T follicular helper cell (primary cell): ENCODE data around the gene TM9SF2.

Source experiments
- DNase-seq: peaks from one replicate; pipeline ENCODE4 v3.0.0-alpha.2; 2020; ENCODE audit warnings: low read depth

Gene TM9SF2

GRCh38 chr13:99495466-99496183, 5.6 kb upstream of the TM9SF2 start:
- DNase-seq, result no peak

GRCh38 chr13:99496184-99497142, 4.8 kb upstream of the TM9SF2 start:
- peak; percentile 64 for DNase-seq

- DNase-seq, result peak; percentile 93
These were observed 2.8 kb upstream of the TM9SF2 start for GRCh38 chr13:99498171-99499161.

GRCh38 chr13:99500839-99501183, 461 bp upstream of the TM9SF2 start:
- DNase-seq, result no peak

- no peak for DNase-seq
These were observed 603 bp downstream of the TM9SF2 start for GRCh38 chr13:99501848-99502301.

GRCh38 chr13:99505814-99506269, 4.6 kb downstream of the TM9SF2 start:
- DNase-seq, result no peak

GRCh38 chr13:99506634-99507033, 5.4 kb downstream of the TM9SF2 start:
- no peak for DNase-seq

- no peak for DNase-seq
These were observed 5.8 kb downstream of the TM9SF2 start for GRCh38 chr13:99507054-99507453.

GRCh38 chr13:99507551-99507950, 6.3 kb downstream of the TM9SF2 start:
- no peak for DNase-seq

GRCh38 chr13:99507986-99508385, 6.7 kb downstream of the TM9SF2 start:
- DNase-seq, result no peak

GRCh38 chr13:99509479-99509878, 8.2 kb downstream of the TM9SF2 start:
- DNase-seq, result no peak

- DNase-seq, result no peak
These were observed 13.5 kb downstream of the TM9SF2 start for GRCh38 chr13:99514801-99515200.

GRCh38 chr13:99516153-99516929, 15.1 kb downstream of the TM9SF2 start:
- DNase-seq, result no peak

- DNase-seq, result no peak
These were observed 16.3 kb downstream of the TM9SF2 start for GRCh38 chr13:99517577-99517976.

- no peak for DNase-seq
These were observed 16.7 kb downstream of the TM9SF2 start for GRCh38 chr13:99517984-99518383.

GRCh38 chr13:99522298-99522697, 21.0 kb downstream of the TM9SF2 start:
- DNase-seq, result no peak

GRCh38 chr13:99523838-99524237, 22.6 kb downstream of the TM9SF2 start:
- no peak for DNase-seq

GRCh38 chr13:99525967-99526366, 24.7 kb downstream of the TM9SF2 start:
- DNase-seq, result no peak

- DNase-seq, result no peak
These were observed 25.3 kb downstream of the TM9SF2 start for GRCh38 chr13:99526549-99526948.

GRCh38 chr13:99527301-99527700, 26.0 kb downstream of the TM9SF2 start:
- DNase-seq, result no peak

GRCh38 chr13:99528547-99528946, 27.3 kb downstream of the TM9SF2 start:
- DNase-seq, result peak; percentile 11
